ENCODE measurements around the gene NR2C1. TPM values are rescaled to one million over a fixed set of nuclear protein-coding genes. Genes with fewer than 3 reads are reported as not detected.
A peak's percentile ranks its signal among the peaks of the same experiment; 100 is the strongest.

Gene NR2C1
- total and polyA plus RNA-seq, 2 donors from 2014 or later: 26.6 to 31.1 TPM

GRCh38 chr12:95083938-95084337, 10.5 kb upstream of the NR2C1 start:
- FAIRE-seq (peak; percentile 23), DNase-seq (peak in 4 of 5 donors; percentile 41 to 90 (median 71))
- H3K36me3 ChIP-seq (ENCODE audit: control insufficient read depth in 2 of 3, insufficient read depth in 3 of 3, low read length in 3 of 3): peaks cover 0 to 2% (median 0%) of the 10 kb centered on the region in 3 donors
- H3K9me3 ChIP-seq (ENCODE audit: control insufficient read depth in 2 of 3, insufficient read depth in 1 of 3, low read length in 3 of 3): no peaks in the 10 kb centered on the region
- H3K4me3 ChIP-seq (ENCODE audit: low read length in 3 of 3): no peak overlapping the region
- intact Hi-C loops (cut with DNase I): no loop called here
- H3K27me3 ChIP-seq (ENCODE audit: control insufficient read depth, insufficient read depth, low read length): no peaks in the 10 kb centered on the region
- peaks cover 0 to 13% (median 4%) of the 10 kb centered on the region in 3 donors for H3K4me1 ChIP-seq (ENCODE audit: control insufficient read depth in 2 of 3, insufficient read depth in 2 of 3, low read depth in 1 of 3, low read length in 3 of 3)
- peak overlapping the region in 1 of 3 donors; percentile 9 for H3K9ac ChIP-seq (ENCODE audit: low read length in 3 of 3)
- no peak for TF ChIP-seq CTCF (IDR thresholded peaks at IDR 0.05; ENCODE audit: borderline replicate concordance, extremely low read depth, insufficient read depth)
- peak overlapping the region; percentile 23 to 40 for H3K27ac ChIP-seq (ENCODE audit: low read depth in 2 of 2, low read length in 2 of 2)

DNA sequence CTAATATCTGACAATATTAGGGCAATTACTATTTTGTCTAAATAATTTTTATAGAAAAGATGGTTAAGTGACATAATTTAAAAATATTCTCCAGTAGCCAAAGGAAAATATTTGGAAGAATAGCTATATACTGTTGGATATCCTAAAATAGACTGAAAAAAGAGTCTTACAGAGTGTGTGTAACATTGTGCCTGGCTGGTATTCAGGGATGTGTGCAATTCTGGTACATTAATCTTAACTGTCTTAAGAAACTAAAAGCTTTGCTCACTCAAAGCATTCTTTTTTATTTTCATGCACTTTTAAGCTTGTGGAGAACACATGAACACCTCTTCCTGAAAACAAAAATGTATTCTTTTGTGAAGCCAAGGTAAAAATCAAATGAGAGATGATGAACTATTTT, 10.1 kb upstream of the NR2C1 start:
- FAIRE-seq: no peak
- H3K9ac ChIP-seq (ENCODE audit: low read length in 3 of 3): no peak overlapping the region

DNA sequence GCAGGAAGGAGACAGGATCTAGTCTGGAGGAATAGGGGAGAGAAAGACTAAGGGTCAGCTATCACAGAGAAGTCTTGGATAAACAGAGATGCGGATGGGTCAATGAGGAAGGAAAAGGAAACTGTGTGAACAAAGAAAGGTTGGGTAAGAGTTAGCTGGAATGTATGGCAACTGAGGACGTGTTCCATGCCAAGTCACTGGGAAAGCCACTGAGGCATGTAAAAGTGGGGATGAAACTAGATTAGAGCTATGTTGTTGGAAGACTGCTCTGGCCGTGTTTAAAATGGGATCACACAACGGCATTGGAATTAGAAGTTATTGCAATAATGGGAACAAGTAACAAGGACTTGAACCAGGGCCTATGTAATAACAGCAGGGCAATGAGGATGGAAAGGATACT, 3.9 kb upstream of the NR2C1 start:
- no peak overlapping the region for H3K27ac ChIP-seq (ENCODE audit: low read depth in 2 of 2, low read length in 2 of 2)
- DNase-seq: no peak
- H3K27me3 ChIP-seq (ENCODE audit: control insufficient read depth, insufficient read depth, low read length): no peaks in the 10 kb centered on the region
- no peak for FAIRE-seq
- peaks cover 0 to 3% (median 0%) of the 10 kb centered on the region in 3 donors for H3K4me1 ChIP-seq (ENCODE audit: control insufficient read depth in 2 of 3, insufficient read depth in 2 of 3, low read depth in 1 of 3, low read length in 3 of 3)
- H3K4me3 ChIP-seq (ENCODE audit: low read length in 3 of 3): no peak overlapping the region
- TF ChIP-seq CTCF (IDR thresholded peaks at IDR 0.05; ENCODE audit: borderline replicate concordance, extremely low read depth, insufficient read depth): no peak
- H3K9me3 ChIP-seq (ENCODE audit: control insufficient read depth in 2 of 3, insufficient read depth in 1 of 3, low read length in 3 of 3): no peaks in the 10 kb centered on the region
- intact Hi-C loops (cut with DNase I): no loop called here
- H3K9ac ChIP-seq (ENCODE audit: low read length in 3 of 3): no peak overlapping the region
- no peaks in the 10 kb centered on the region for H3K36me3 ChIP-seq (ENCODE audit: control insufficient read depth in 2 of 3, insufficient read depth in 3 of 3, low read length in 3 of 3)

More for the DNA sequence above, 10.1 kb upstream of the NR2C1 start:
- peaks cover 0 to 13% (median 4%) of the 10 kb centered on the region in 3 donors for H3K4me1 ChIP-seq (ENCODE audit: control insufficient read depth in 2 of 3, insufficient read depth in 2 of 3, low read depth in 1 of 3, low read length in 3 of 3)
- no peak for TF ChIP-seq CTCF (IDR thresholded peaks at IDR 0.05; ENCODE audit: borderline replicate concordance, extremely low read depth, insufficient read depth)
- intact Hi-C loops (cut with DNase I): no loop called here
- peak in 1 of 5 donors; percentile 35 for DNase-seq
- H3K27me3 ChIP-seq (ENCODE audit: control insufficient read depth, insufficient read depth, low read length): no peaks in the 10 kb centered on the region
- H3K4me3 ChIP-seq (ENCODE audit: low read length in 3 of 3): no peak overlapping the region
- H3K9me3 ChIP-seq (ENCODE audit: control insufficient read depth in 2 of 3, insufficient read depth in 1 of 3, low read length in 3 of 3): no peaks in the 10 kb centered on the region
- H3K27ac ChIP-seq (ENCODE audit: low read depth in 2 of 2, low read length in 2 of 2): peak overlapping the region in 1 of 2 donors; percentile 23
- H3K36me3 ChIP-seq (ENCODE audit: control insufficient read depth in 2 of 3, insufficient read depth in 3 of 3, low read length in 3 of 3): peaks cover 0 to 2% (median 0%) of the 10 kb centered on the region in 3 donors

DNA sequence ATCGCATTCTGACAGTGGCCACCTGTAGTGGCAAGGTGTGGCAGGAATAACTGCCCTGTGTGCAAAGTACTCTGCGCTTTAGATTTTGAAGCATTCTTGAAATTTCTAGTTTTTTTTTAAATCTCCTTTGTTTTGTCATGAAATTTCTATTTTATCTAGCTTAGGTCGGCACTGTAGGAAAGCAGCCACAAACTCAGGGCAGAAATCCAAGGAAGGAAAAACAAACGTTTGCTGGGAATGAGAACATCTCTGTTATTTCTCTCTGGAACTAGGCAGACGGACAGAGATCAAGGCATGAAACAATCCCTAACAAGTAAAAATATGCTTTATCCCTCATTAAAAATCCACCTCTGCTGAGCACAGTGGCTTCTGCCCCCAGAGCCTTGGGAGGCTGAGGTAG, 1.3 kb upstream of the NR2C1 start:
- FAIRE-seq (no peak), DNase-seq (no peak)
- Histone ChIP-seq H3K36me3 (ENCODE audit: control insufficient read depth in 2 of 3, insufficient read depth in 3 of 3, low read length in 3 of 3) (no peaks in the 10 kb centered on the region), H3K9ac (ENCODE audit: low read length in 3 of 3) (no peak overlapping the region), H3K9me3 (ENCODE audit: control insufficient read depth in 2 of 3, insufficient read depth in 1 of 3, low read length in 3 of 3) (no peaks in the 10 kb centered on the region), H3K4me3 (ENCODE audit: low read length in 3 of 3) (no peak overlapping the region), H3K4me1 (ENCODE audit: control insufficient read depth in 2 of 3, insufficient read depth in 2 of 3, low read depth in 1 of 3, low read length in 3 of 3) (peaks cover 0 to 3% (median 0%) of the 10 kb centered on the region in 3 donors), H3K27me3 (ENCODE audit: control insufficient read depth, insufficient read depth, low read length) (no peaks in the 10 kb centered on the region), H3K27ac (ENCODE audit: low read depth in 2 of 2, low read length in 2 of 2) (no peak overlapping the region)
- intact Hi-C loops (cut with DNase I): no loop called here
- TF ChIP-seq CTCF (IDR thresholded peaks at IDR 0.05; ENCODE audit: borderline replicate concordance, extremely low read depth, insufficient read depth): no peak

Measured in kidney (tissue), 14 donors.